ENCODE data around the gene GLB1L3.

Gene GLB1L3

GRCh38 chr11:134345237-134345550, 69.0 kb downstream of the GLB1L3 start:
- no peak for DNase-seq

GRCh38 chr11:134346101-134346975, 70.2 kb downstream of the GLB1L3 start:
- no peak for DNase-seq

GRCh38 chr11:134346976-134347350, 70.8 kb downstream of the GLB1L3 start:
- DNase-seq = no peak

GRCh38 chr11:134347441-134347840, 71.3 kb downstream of the GLB1L3 start:
- DNase-seq = no peak

- DNase-seq = no peak
Measured at GRCh38 chr11:134349109-134349801, 73.1 kb downstream of the GLB1L3 start.

- no peak for DNase-seq
Measured at GRCh38 chr11:134349802-134350355, 73.7 kb downstream of the GLB1L3 start.

GRCh38 chr11:134350381-134350780, 74.2 kb downstream of the GLB1L3 start:
- DNase-seq = no peak

GRCh38 chr11:134352111-134352510, 75.9 kb downstream of the GLB1L3 start:
- no peak for DNase-seq

- DNase-seq = no peak
Measured at GRCh38 chr11:134355136-134355535, 79.0 kb downstream of the GLB1L3 start.

GRCh38 chr11:134355656-134356055, 79.5 kb downstream of the GLB1L3 start:
- no peak for DNase-seq

- DNase-seq = no peak
Measured at GRCh38 chr11:134356656-134357544, 80.7 kb downstream of the GLB1L3 start.

- DNase-seq = no peak
Measured at GRCh38 chr11:134357545-134357839, 81.3 kb downstream of the GLB1L3 start.

- DNase-seq = no peak
Measured at GRCh38 chr11:134358165-134358855, 82.1 kb downstream of the GLB1L3 start.

- no peak for DNase-seq
Measured at GRCh38 chr11:134358856-134359490, 82.8 kb downstream of the GLB1L3 start.

GRCh38 chr11:134359646-134360045, 83.5 kb downstream of the GLB1L3 start:
- DNase-seq = no peak

- DNase-seq = peak; percentile 71
Measured at GRCh38 chr11:134360050-134360835, 84.1 kb downstream of the GLB1L3 start.

GRCh38 chr11:134361661-134362060, 85.5 kb downstream of the GLB1L3 start:
- no peak for DNase-seq

GRCh38 chr11:134362192-134362901, 86.2 kb downstream of the GLB1L3 start:
- no peak for DNase-seq

GRCh38 chr11:134363161-134363560, 87.0 kb downstream of the GLB1L3 start:
- DNase-seq = no peak

GRCh38 chr11:134363592-134363991, 87.4 kb downstream of the GLB1L3 start:
- no peak for DNase-seq

GRCh38 chr11:134364261-134364660, 88.1 kb downstream of the GLB1L3 start:
- DNase-seq = no peak

Data from stimulated activated CD4-positive, alpha-beta T cell treated with anti-CD3 and anti-CD28 coated beads, Interleukin-4, amount 100 ng/mL, for 24 hours (primary cell).